Bronchial epithelial cell (primary cell): ENCODE data around the gene ASCC2. TPM values are rescaled to one million over a fixed set of nuclear protein-coding genes. Genes with fewer than 3 reads are reported as not detected.

ENCODE experiments used
- DNase-seq: peaks from one replicate; pipeline ENCODE4 v3.0.0-alpha.2; 2010; ENCODE audit warnings: low read depth
- FAIRE-seq: peaks from 2 replicates; lab custom pipeline; 2011; peaks lifted over from hg19 to GRCh38; lab: Jason Lieb, UNC
- H3K27me3 ChIP-seq: 2 replicates; pipeline ENCODE4 v1.5.1; 2011; ENCODE audit warnings: low read length; ENCODE audit not compliant: control insufficient read depth, insufficient read depth
- H3K36me3 ChIP-seq: 2 replicates; pipeline ENCODE4 v1.5.1; 2011; ENCODE audit warnings: low read length; ENCODE audit not compliant: control insufficient read depth, insufficient read depth
- H3K4me3 ChIP-seq: 2 replicates; pipeline ENCODE4 v1.5.1; 2011; ENCODE audit warnings: mild to moderate bottlenecking, low read depth, low read length, control low read depth
- total RNA-seq: library from RNA; depleted of rRNA; stranded (reverse); fragments of >200 nt; gene quantifications from 2 replicates; pipeline ENCODE4 v1.2.1, GENCODE V29; 2014
- TF ChIP-seq, protein P1 (sequence below): IDR thresholded peaks from 2 replicates; pipeline ENCODE4 v1.5.1; 2011; ENCODE audit warnings: mild to moderate bottlenecking, moderate library complexity, low read length, control low read depth, inconsistent platforms; ENCODE audit not compliant: insufficient read depth, severe bottlenecking

The ASCC2 gene
- total RNA-seq, 1 donor from 2014 or later: 26.1 TPM

DNA sequence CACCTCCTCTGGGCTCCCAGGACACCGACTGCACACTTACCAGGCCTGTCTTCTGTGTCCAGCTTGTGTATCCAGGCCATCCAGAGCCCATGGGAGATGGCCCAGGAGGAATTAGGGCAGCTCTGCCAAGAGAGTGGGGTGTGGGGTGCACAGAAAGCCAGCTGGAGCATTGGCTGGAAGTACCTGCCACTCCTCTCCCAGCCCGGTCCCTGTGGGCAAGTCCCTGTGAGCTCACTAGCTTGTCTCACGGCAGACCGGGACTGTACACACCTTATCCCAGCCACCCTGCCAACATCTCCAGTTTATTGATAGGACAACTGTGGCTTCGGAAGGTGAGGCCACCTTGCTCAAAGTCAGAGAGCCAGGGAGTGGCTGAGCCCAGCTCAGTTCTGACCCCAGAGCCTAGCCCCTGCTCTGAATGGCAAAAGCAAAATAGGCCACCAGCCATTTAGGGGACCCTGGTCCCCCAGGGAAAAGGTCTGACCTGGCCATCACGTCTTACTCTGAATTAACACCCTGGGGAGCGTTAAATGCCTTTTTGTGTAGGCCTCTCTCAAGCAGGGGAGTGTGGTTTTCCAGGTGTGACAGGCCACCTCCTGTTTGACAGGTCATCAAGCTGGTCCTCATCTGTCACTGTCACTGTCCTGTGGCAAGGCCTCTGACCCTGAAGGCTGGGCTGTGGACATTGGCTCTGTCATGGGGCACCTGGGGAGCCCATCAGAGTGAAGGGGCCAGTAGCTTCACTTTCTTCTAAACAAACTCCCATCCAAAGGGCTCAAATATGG is 55.8 kb downstream of the ASCC2 start:
- peak; percentile 50 for DNase-seq
- TF ChIP-seq, protein P1, sequence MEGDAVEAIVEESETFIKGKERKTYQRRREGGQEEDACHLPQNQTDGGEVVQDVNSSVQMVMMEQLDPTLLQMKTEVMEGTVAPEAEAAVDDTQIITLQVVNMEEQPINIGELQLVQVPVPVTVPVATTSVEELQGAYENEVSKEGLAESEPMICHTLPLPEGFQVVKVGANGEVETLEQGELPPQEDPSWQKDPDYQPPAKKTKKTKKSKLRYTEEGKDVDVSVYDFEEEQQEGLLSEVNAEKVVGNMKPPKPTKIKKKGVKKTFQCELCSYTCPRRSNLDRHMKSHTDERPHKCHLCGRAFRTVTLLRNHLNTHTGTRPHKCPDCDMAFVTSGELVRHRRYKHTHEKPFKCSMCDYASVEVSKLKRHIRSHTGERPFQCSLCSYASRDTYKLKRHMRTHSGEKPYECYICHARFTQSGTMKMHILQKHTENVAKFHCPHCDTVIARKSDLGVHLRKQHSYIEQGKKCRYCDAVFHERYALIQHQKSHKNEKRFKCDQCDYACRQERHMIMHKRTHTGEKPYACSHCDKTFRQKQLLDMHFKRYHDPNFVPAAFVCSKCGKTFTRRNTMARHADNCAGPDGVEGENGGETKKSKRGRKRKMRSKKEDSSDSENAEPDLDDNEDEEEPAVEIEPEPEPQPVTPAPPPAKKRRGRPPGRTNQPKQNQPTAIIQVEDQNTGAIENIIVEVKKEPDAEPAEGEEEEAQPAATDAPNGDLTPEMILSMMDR: no peak

DNA sequence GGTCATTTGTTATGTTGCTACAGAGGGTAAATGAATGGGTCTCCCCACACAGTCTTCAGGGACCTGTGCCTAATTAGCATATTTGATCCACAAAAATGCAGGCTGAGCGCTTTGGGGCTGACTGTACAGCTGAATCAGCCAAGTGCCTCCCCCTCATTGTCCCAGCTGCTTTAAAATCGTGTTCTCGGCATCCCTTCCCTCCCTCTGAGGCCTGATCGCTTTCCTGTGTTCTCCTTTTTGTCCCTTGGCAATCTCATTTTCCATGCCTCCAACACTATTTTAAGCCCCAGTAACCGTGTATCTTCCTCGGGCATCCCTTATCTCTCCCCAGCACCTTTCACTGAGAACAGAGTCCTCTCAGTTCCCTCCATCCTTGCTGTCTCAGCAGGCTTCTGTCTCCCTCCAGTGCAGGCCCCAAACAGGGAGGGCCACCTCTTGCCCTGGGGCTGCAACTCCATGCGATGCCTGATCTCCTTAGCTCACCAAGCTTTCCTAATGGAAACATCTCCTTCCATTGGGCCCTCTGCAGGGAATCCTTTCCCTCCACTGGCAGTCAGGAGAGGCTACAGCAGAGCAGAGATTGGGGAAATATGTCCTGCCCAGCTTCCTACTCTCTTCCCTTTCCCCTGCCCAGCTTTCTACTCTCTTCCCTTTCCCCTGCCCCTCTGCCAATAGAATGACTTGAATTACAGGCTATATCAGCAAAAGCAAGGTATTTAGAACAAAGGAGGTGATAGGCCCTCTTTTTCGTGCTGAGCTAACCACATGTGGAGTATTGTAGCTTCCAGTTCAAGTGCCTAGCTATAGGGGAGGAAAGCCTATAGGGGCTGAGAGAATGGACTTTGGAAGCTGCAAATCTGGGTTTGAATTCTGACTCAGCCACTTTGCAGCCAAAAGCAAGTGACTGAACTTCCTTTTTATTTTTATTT is 57.1 kb downstream of the ASCC2 start:
- Histone ChIP-seq H3K36me3 (no peaks in the 10 kb centered on the region), H3K4me3 (no peak overlapping the region), H3K27me3 (no peaks in the 10 kb centered on the region)
- FAIRE-seq (no peak), DNase-seq (peak; percentile 80)
- TF ChIP-seq, protein P1: no peak

More for the DNA sequence above, 55.8 kb downstream of the ASCC2 start:
- no peak for FAIRE-seq
- Histone ChIP-seq H3K4me3 (no peak overlapping the region), H3K36me3 (no peaks in the 10 kb centered on the region), H3K27me3 (no peaks in the 10 kb centered on the region)

DNA sequence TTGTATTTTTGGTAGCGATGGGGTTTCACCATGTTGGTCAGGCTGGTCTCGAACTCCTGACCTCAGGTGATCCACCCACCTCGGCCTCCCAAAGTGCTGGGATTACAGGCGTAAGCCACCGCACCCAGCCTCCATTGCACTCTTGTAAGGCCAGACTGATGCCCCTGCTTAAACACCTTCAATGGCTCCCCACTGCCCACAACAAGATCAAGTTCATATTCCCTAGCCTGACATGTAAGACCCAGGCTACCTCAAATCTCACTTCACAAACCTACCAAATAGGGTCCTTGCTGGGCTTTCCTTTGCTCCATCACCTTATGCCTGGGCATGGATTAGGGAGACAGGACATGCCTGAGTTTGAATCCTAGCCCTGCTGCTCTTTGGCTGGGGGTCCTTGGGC is 57.9 kb downstream of the ASCC2 start:
- DNase-seq (no peak), FAIRE-seq (no peak)
- TF ChIP-seq, protein P1: no peak

DNA sequence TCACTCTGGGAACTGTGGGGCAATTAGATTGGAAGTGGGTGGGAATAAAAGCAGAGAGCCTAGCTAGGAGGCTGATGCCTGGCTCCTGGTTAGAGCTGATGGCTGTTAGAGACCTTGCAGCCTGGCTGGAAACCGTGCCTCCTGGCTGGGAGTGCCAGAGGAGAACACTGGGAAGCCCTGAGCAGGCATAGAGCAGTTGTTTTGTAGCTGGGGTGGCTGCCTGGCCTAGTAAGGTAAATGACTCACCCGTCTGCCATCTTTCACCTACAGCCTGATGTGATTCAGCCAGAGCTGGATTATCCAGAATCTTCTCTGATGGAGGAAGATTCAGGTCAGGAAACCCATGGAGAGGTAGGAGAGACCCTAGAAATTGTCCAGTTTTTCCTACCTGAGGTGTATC is 64.8 kb downstream of the ASCC2 start:
- DNase-seq (peak; percentile 86), FAIRE-seq (no peak)
- Histone ChIP-seq H3K4me3 (no peak overlapping the region), H3K36me3 (peaks cover 6% of the 10 kb centered on the region), H3K27me3 (no peaks in the 10 kb centered on the region)
- TF ChIP-seq, protein P1: no peak

More for the DNA sequence above, 57.9 kb downstream of the ASCC2 start:
- H3K4me3 ChIP-seq: no peak overlapping the region
- H3K27me3 ChIP-seq: no peaks in the 10 kb centered on the region
- no peaks in the 10 kb centered on the region for H3K36me3 ChIP-seq

DNA sequence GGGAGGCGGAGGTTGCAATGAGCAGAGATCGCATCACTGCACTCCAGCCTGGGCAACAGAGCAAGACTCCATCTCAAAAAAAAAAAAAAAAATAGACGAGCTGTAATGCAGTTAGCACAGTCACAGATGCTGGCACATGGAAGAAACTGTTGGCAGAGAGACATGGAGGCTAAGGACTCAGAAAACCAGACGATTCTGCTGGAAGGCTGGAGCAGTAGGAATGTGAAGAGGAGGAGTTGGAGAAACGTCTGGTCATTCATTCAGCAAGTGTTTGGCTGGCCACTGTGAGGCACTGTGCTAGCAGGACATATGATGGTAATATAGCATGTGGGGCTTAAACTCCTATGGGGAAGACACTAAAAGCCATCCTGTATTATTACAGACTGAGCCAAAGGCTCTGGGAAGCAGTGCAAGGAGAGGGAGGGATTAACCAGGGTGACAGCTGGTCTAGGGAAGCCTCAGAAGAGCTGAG is 65.9 kb downstream of the ASCC2 start:
- DNase-seq: peak; percentile 40
- TF ChIP-seq, protein P1: peak; percentile 56
- FAIRE-seq: no peak

More for the DNA sequence above, 65.9 kb downstream of the ASCC2 start:
- Histone ChIP-seq H3K27me3 (no peaks in the 10 kb centered on the region), H3K36me3 (peaks cover 6% of the 10 kb centered on the region), H3K4me3 (no peak overlapping the region)
